Mesenteric fat pad (tissue), 1 donor: ENCODE results near the gene C21orf58. TPM values are rescaled to one million over a fixed set of nuclear protein-coding genes. Genes with fewer than 3 reads are reported as not detected.
"Not testable (repeated sequence)": the region's sequence is repeated elsewhere in the genome, so short reads cannot be mapped to it uniquely, and the experiment has no call there.

Experiments used
- DNase-seq: peaks from one replicate; pipeline ENCODE4 v3.0.0-alpha.2; 2020; ENCODE audit warnings: low spot score
- total RNA-seq: library from RNA; stranded (reverse); fragmentation: NEBNext Ultra II Directional; extraction: Animal tissue kit (Norgen Biotek cat#: 25700); gene quantifications from one replicate; pipeline ENCODE4 v1.2.1, GENCODE V29; 2021
- donor health status: DM: yes; HTN: yes; CAD: no.

The C21orf58 gene
- total RNA-seq, 1 donor from 2014 or later = 0.96 TPM

- no peak for DNase-seq
These were observed 1.6 kb upstream of the C21orf58 start for GRCh38 chr21:46325073-46325912.

GRCh38 chr21:46324390-46325072 lies 861 bp upstream of the C21orf58 start:
- peak; percentile 96 for DNase-seq

- DNase-seq = no peak
These were observed 402 bp downstream of the C21orf58 start for GRCh38 chr21:46323227-46323709.

- no peak for DNase-seq
These were observed 1.1 kb downstream of the C21orf58 start for GRCh38 chr21:46322351-46323226.

GRCh38 chr21:46320331-46320801 lies 3.3 kb downstream of the C21orf58 start:
- no peak for DNase-seq

- DNase-seq = no peak
These were observed 4.5 kb downstream of the C21orf58 start for GRCh38 chr21:46319186-46319585.

GRCh38 chr21:46318464-46318845 lies 5.2 kb downstream of the C21orf58 start:
- no peak for DNase-seq

GRCh38 chr21:46317710-46318463 lies 5.8 kb downstream of the C21orf58 start:
- DNase-seq = no peak

GRCh38 chr21:46316708-46317324 lies 6.9 kb downstream of the C21orf58 start:
- DNase-seq = no peak

GRCh38 chr21:46314441-46315020 lies 9.1 kb downstream of the C21orf58 start:
- no peak for DNase-seq

- no peak for DNase-seq
These were observed 10.7 kb downstream of the C21orf58 start for GRCh38 chr21:46312949-46313348.

GRCh38 chr21:46311568-46311967 lies 12.1 kb downstream of the C21orf58 start:
- no peak for DNase-seq

- DNase-seq = not testable (repeated sequence)
These were observed 13.4 kb downstream of the C21orf58 start for GRCh38 chr21:46310260-46310659.

GRCh38 chr21:46308431-46308830 lies 15.2 kb downstream of the C21orf58 start:
- DNase-seq = no peak

- no peak for DNase-seq
These were observed 16.0 kb downstream of the C21orf58 start for GRCh38 chr21:46307625-46308024.

- no peak for DNase-seq
These were observed 18.7 kb downstream of the C21orf58 start for GRCh38 chr21:46304955-46305354.

- DNase-seq = no peak
These were observed 19.2 kb downstream of the C21orf58 start for GRCh38 chr21:46304437-46304836.

- no peak for DNase-seq
These were observed 21.9 kb downstream of the C21orf58 start for GRCh38 chr21:46301759-46302158.

- DNase-seq = no peak
These were observed 24.5 kb downstream of the C21orf58 start for GRCh38 chr21:46299167-46299566.
